H1 (cell line): ENCODE measurements around the gene OLAH. TPM values are rescaled to one million over a fixed set of nuclear protein-coding genes. Genes with fewer than 3 reads are reported as not detected.

Source experiments
- CTCF ChIA-PET: fragments of 300-600 bp; sonication (Branson Sonifier 250); formaldehyde crosslinking; loops from one replicate; lab custom pipeline; 2021; ENCODE audit not compliant: partially characterized antibody; lab: Charles Lee
- POLR2A ChIA-PET: fragments of 300-600 bp; sonication (Branson Sonifier 250); formaldehyde crosslinking; loops from one replicate; lab custom pipeline; 2021; ENCODE audit warnings: inconsistent platforms; ENCODE audit not compliant: partially characterized antibody; lab: Charles Lee
- DNase-seq, 2 experiments: peaks; one replicate each; pipeline versions ENCODE4 v3.0.0 to v3.0.0-alpha.2; 2010 to 2022; ENCODE audit warnings: low spot score in 2 of 2, low read depth in 1 of 2, mixed read lengths in 1 of 2
- FAIRE-seq: peaks from 2 replicates; lab custom pipeline; 2011; peaks lifted over from hg19 to GRCh38; lab: Jason Lieb, UNC
- H2AFZ ChIP-seq: 2 replicates; pipeline ENCODE4 v1.8.1; 2012; ENCODE audit warnings: low read length, inconsistent platforms
- H2AK5ac ChIP-seq: 2 replicates; pipeline ENCODE4 v1.6.1; 2013; ENCODE audit warnings: low read depth, low read length
- H2BK120ac ChIP-seq: replicated peaks from 2 replicates; pipeline ENCODE3; 2013; ENCODE audit warnings: low read depth, low read length, inconsistent platforms
- H2BK12ac ChIP-seq: 2 replicates; pipeline ENCODE4 v1.6.1; 2013; ENCODE audit warnings: low read depth, low read length
- H2BK15ac ChIP-seq: 2 replicates; pipeline ENCODE4 v1.6.1; 2013; ENCODE audit warnings: low read length
- H2BK20ac ChIP-seq: 2 replicates; pipeline ENCODE4 v1.6.1; 2013; ENCODE audit warnings: low read length
- H2BK5ac ChIP-seq: 2 replicates; pipeline ENCODE4 v1.6.1; 2013; ENCODE audit warnings: low read depth, low read length
- H3K14ac ChIP-seq: 2 replicates; pipeline ENCODE4 v1.6.1; 2013; ENCODE audit warnings: inconsistent platforms; ENCODE audit not compliant: insufficient read length
- H3K18ac ChIP-seq: 2 replicates; pipeline ENCODE4 v1.6.1; 2013; ENCODE audit warnings: low read length; ENCODE audit errors: extremely low read depth
- H3K23ac ChIP-seq: 2 replicates; pipeline ENCODE4 v1.6.1; 2013; ENCODE audit warnings: inconsistent platforms; ENCODE audit not compliant: insufficient read length
- H3K23me2 ChIP-seq: 2 replicates; pipeline ENCODE4 v1.6.1; 2013; ENCODE audit warnings: low read depth, low read length
- H3K27ac ChIP-seq: 2 replicates; pipeline ENCODE4 v1.6.1; 2011; ENCODE audit warnings: low read depth, low read length, inconsistent platforms
- H3K27me3 ChIP-seq, 4 experiments: replicated peaks in 1 of 4; 1 replicate in 1 of 4; 2 replicates in 3 of 4; pipeline versions ENCODE4 v1.6.1 to v1.8.1; 2011 to 2013; ENCODE audit warnings: low read length in 3 of 4, mild to moderate bottlenecking in 3 of 4, inconsistent platforms in 2 of 4, mixed read lengths in 2 of 4, moderate library complexity in 1 of 4; ENCODE audit not compliant: control insufficient read depth in 3 of 4, insufficient read depth in 3 of 4; ENCODE audit errors: extremely low read depth in 1 of 4
- H3K36me3 ChIP-seq, 4 experiments: 2 replicates each; pipeline versions ENCODE4 v1.6.1 to v1.8.1; 2011 to 2013; ENCODE audit warnings: mild to moderate bottlenecking in 4 of 4, low read length in 3 of 4, moderate library complexity in 2 of 4, control low read depth in 1 of 4, inconsistent platforms in 1 of 4; ENCODE audit not compliant: insufficient read depth in 4 of 4, control insufficient read depth in 2 of 4
- H3K4ac ChIP-seq: replicated peaks from 2 replicates; pipeline ENCODE3; 2013; ENCODE audit warnings: low read length, low read depth, mixed read lengths, inconsistent platforms; ENCODE audit not compliant: insufficient read length
- H3K4me1 ChIP-seq, 4 experiments: replicated peaks in 1 of 4; 1 replicate in 1 of 4; 2 replicates in 3 of 4; pipeline versions ENCODE4 v1.6.1 to v1.8.1; 2011 to 2013; ENCODE audit warnings: low read length in 3 of 4, inconsistent platforms in 2 of 4, mixed read lengths in 1 of 4; ENCODE audit not compliant: insufficient read depth in 4 of 4, control insufficient read depth in 3 of 4
- H3K4me2 ChIP-seq, 2 experiments: 2 replicates each; pipeline versions ENCODE4 v1.6.1 to v1.8.1; 2011 to 2013; ENCODE audit warnings: low read depth in 2 of 2, low read length in 2 of 2, control low read depth in 1 of 2, inconsistent platforms in 1 of 2, mild to moderate bottlenecking in 1 of 2; ENCODE audit not compliant: insufficient read depth in 1 of 2
- H3K4me3 ChIP-seq, 4 experiments: fragments of 200-600, 300-600 bp in 1 of 4; sonication (generic), shearing (Covaris generic), sonication (Bioruptor Twin) in 1 of 4; 2 replicates each; pipeline versions ENCODE4 v1.5.1 to v1.8.1; 2011 to 2016; ENCODE audit warnings: low read length in 4 of 4, low read depth in 3 of 4, control low read depth in 2 of 4, inconsistent platforms in 2 of 4, mild to moderate bottlenecking in 2 of 4, mixed read lengths in 1 of 4, moderate library complexity in 1 of 4; ENCODE audit not compliant: insufficient read depth in 2 of 4; ENCODE audit errors: extremely low read depth in 1 of 4
- H3K56ac ChIP-seq: replicated peaks from 2 replicates; pipeline ENCODE3; 2013; ENCODE audit warnings: low read depth, mild to moderate bottlenecking, mixed read lengths, low read length, inconsistent platforms; ENCODE audit not compliant: insufficient read length
- H3K79me1 ChIP-seq: 2 replicates; pipeline ENCODE4 v1.6.1; 2013; ENCODE audit warnings: low read depth, low read length, control low read depth
- H3K79me2 ChIP-seq, 2 experiments: 2 replicates each; pipeline versions ENCODE4 v1.6.1 to v1.8.1; 2012 to 2013; ENCODE audit warnings: low read length in 2 of 2, mild to moderate bottlenecking in 2 of 2, inconsistent platforms in 1 of 2; ENCODE audit not compliant: insufficient read depth in 2 of 2, control insufficient read depth in 1 of 2
- H3K9ac ChIP-seq, 4 experiments: replicated peaks in 1 of 4; 1 replicate in 1 of 4; 2 replicates in 3 of 4; pipeline versions ENCODE4 v1.6.1 to v1.8.1; 2011 to 2013; ENCODE audit warnings: low read depth in 3 of 4, low read length in 3 of 4, control low read depth in 2 of 4, mild to moderate bottlenecking in 2 of 4, moderate library complexity in 2 of 4, inconsistent platforms in 1 of 4; ENCODE audit errors: extremely low read depth in 1 of 4
- H3K9me3 ChIP-seq, 2 experiments: 2 replicates each; pipeline versions ENCODE4 v1.6.1 to v1.8.1; 2012 to 2013; ENCODE audit warnings: mild to moderate bottlenecking in 2 of 2, moderate library complexity in 2 of 2, control low read depth in 1 of 2, inconsistent platforms in 1 of 2, low read depth in 1 of 2, low read length in 1 of 2, mixed read lengths in 1 of 2; ENCODE audit not compliant: insufficient read depth in 2 of 2
- H4K20me1 ChIP-seq, 2 experiments: replicated peaks in 1 of 2; 2 replicates each; pipeline versions ENCODE3 to v1.8.1; 2011 to 2013; ENCODE audit warnings: inconsistent platforms in 2 of 2, low read length in 2 of 2, mild to moderate bottlenecking in 1 of 2; ENCODE audit not compliant: insufficient read depth in 2 of 2, control insufficient read depth in 1 of 2
- H4K5ac ChIP-seq: 2 replicates; pipeline ENCODE4 v1.6.1; 2013; ENCODE audit warnings: low read length, low read depth, mixed read lengths, inconsistent platforms; ENCODE audit not compliant: insufficient read length
- H4K8ac ChIP-seq: 2 replicates; pipeline ENCODE4 v1.8.0; 2013; ENCODE audit warnings: mild to moderate bottlenecking, moderate library complexity, low read length, inconsistent platforms; ENCODE audit not compliant: insufficient read depth; ENCODE audit errors: extremely low read depth
- H4K91ac ChIP-seq: replicated peaks from 2 replicates; pipeline ENCODE3; 2013; ENCODE audit warnings: low read length, mixed read lengths, inconsistent platforms; ENCODE audit not compliant: insufficient read length
- EGR1 ChIP-seq: IDR thresholded peaks from 2 replicates; pipeline ENCODE4 v1.6.1; 2011; ENCODE audit warnings: low read depth, low read length, borderline replicate concordance
- JUND ChIP-seq: IDR thresholded peaks from 2 replicates; pipeline ENCODE4 v1.6.1; 2011; ENCODE audit warnings: mild to moderate bottlenecking, improper control_type of control experiment, low read length
- MAFK ChIP-seq: IDR thresholded peaks from 2 replicates; pipeline ENCODE4 v1.6.1; 2012; ENCODE audit warnings: low read depth, mild to moderate bottlenecking, improper control_type of control experiment, low read length
- POLR2A ChIP-seq, 2 experiments: IDR thresholded peaks; 1 replicate in 1 of 2; 2 replicates in 1 of 2; pipeline ENCODE4 v1.6.1; 2011; ENCODE audit warnings: low read depth in 2 of 2, low read length in 2 of 2, mild to moderate bottlenecking in 2 of 2; ENCODE audit errors: control extremely low read depth in 1 of 2
- POLR2AphosphoS5 ChIP-seq: IDR thresholded peaks from 2 replicates; pipeline ENCODE4 v1.6.1; 2011; ENCODE audit warnings: low read depth, low read length
- RFX5 ChIP-seq: IDR thresholded peaks from 2 replicates; pipeline ENCODE4 v1.6.1; 2011; ENCODE audit warnings: low read depth, low read length, improper control_type of control experiment, borderline replicate concordance
- RNF2 ChIP-seq: fragments of 200-900, 300-1000 bp; sonication (generic); IDR thresholded peaks from 2 replicates; pipeline ENCODE4 v1.7.1; 2016; ENCODE audit warnings: borderline replicate concordance, low read depth, mild to moderate bottlenecking, antibody characterized with exemption, low read length; ENCODE audit not compliant: poor library complexity, severe bottlenecking; ENCODE audit errors: missing control alignments
- TCF12 ChIP-seq: IDR thresholded peaks from 2 replicates; pipeline ENCODE4 v1.6.1; 2011; ENCODE audit warnings: low read depth, mild to moderate bottlenecking, low read length
- YY1 ChIP-seq: IDR thresholded peaks from 2 replicates; pipeline ENCODE4 v1.6.1; 2011; ENCODE audit warnings: low read depth, mild to moderate bottlenecking, low read length
- WGBS, 2 experiments: shearing (Covaris generic) in 1 of 2; methylation state at CpG; one replicate each; pipeline versions ENCODE4 v1.1.6 to v1.1.7; 2013 to 2015; ENCODE audit warnings: low lambda C conversion rate in 2 of 2, mixed read lengths in 2 of 2, inconsistent platforms in 1 of 2, low coverage in 1 of 2, missing lambda C conversion rate in 1 of 2; ENCODE audit not compliant: insufficient replicate concordance in 2 of 2, insufficient coverage in 1 of 2, insufficient read length in 1 of 2; ENCODE audit errors: extremely low coverage in 1 of 2, missing lambda C conversion rate in 1 of 2; 5-methylcytosine and 5-hydroxymethylcytosine counted together
- polyA plus RNA-seq, 7 experiments: library from polyadenylated mRNA; depleted of rRNA in 3 of 7; stranded (reverse) in 5 of 7; unstranded in 2 of 7; fragments of >200 nt in 5 of 7; fragments of 200-250 nt in 2 of 7; gene quantifications; 1 replicate in 5 of 7; 2 replicates in 1 of 7; 4 replicates in 1 of 7; pipeline versions ENCODE4 v1.2.1 to v1.2.3, GENCODE V29; 2011 to 2013; ENCODE audit warnings: missing spikeins in 2 of 7, mixed read lengths in 2 of 7
- total RNA-seq: library from RNA; stranded (reverse); fragmentation: NEBNext Ultra II Directional; extraction: Animal tissue kit (Norgen Biotek cat#: 25700); gene quantifications from 2 replicates; pipeline ENCODE4 v1.2.1, GENCODE V29; 2021
- TF ChIP-seq, protein P1 (sequence below): IDR thresholded peaks from 2 replicates; pipeline ENCODE4 v1.6.1; 2012; ENCODE audit warnings: inconsistent platforms
- TF ChIP-seq, protein P2 (sequence below), 3 experiments: IDR thresholded peaks; 1 replicate in 2 of 3; 2 replicates in 1 of 3; pipeline versions ENCODE4 v1.5.1 to v1.6.1; 2011; ENCODE audit warnings: low read length in 3 of 3, mild to moderate bottlenecking in 3 of 3, inconsistent platforms in 2 of 3, low read depth in 1 of 3, moderate library complexity in 1 of 3; ENCODE audit not compliant: insufficient read depth in 1 of 3; ENCODE audit errors: control extremely low read depth in 1 of 3
- TF ChIP-seq, protein P3 (sequence below): IDR thresholded peaks from 2 replicates; pipeline ENCODE4 v1.6.1; 2012; ENCODE audit warnings: inconsistent platforms

The OLAH gene
- total and polyA plus RNA-seq, 2 of the 8 experiments (the other 6 are each of a cell fraction or from before 2014, with no cell fraction given), result not detected

DNA sequence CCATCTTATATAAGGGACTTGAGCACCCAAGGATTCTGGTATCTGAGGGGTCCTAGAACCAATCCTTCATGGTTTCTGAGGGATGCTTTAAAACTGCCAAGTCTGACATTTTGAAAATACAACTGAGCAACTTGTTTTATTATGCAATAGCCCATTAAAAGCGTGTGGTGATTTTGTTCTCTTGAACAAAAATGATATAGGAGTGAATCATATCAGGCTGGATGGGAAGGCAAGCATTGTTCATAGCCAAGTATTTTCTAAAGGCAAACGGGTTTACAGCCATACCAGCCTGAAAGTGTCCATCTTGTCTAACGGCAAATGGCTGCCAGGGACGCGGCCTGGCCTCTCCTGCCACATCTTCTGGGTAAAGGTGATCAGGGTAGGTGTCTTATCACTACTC is 76.8 kb downstream of the OLAH start:
- CTCF ChIA-PET, result no interaction called here
- Histone ChIP-seq H4K5ac (no peak overlapping the region), H4K91ac (no peak overlapping the region), H3K4ac (no peak overlapping the region), H2BK12ac (no peak overlapping the region), H3K9ac (no peak overlapping the region), H2BK15ac (no peak overlapping the region), H3K18ac (no peak overlapping the region), H3K36me3 (peaks cover 0 to 12% (median 7%) of the 10 kb centered on the region in 4 experiments; a peak in 4 of 8 replicates), H2AK5ac (no peak overlapping the region), H3K27ac (no peak overlapping the region), H3K27me3 (no peaks in the 10 kb centered on the region), H4K20me1 (no peaks in the 10 kb centered on the region), H3K4me3 (no peak overlapping the region), H3K23me2 (no peaks in the 10 kb centered on the region), H3K9me3 (no peaks in the 10 kb centered on the region), H3K79me2 (no peaks in the 10 kb centered on the region), H2BK5ac (no peak overlapping the region), H2BK120ac (no peak overlapping the region), H2AFZ (no peak overlapping the region), H3K56ac (no peak overlapping the region), H3K23ac (no peak overlapping the region), H3K4me1 (no peaks in the 10 kb centered on the region), H3K4me2 (no peak overlapping the region), H4K8ac (no peak overlapping the region), H3K79me1 (no peaks in the 10 kb centered on the region), H2BK20ac (no peak overlapping the region), H3K14ac (no peak overlapping the region)
- POLR2A ChIA-PET, result no interaction called here
- DNase-seq, result no peak
- WGBS, 2 experiments, result 86% methylated on average over 5 of the region's 5 CpGs; no CpG with 5 or more reads in 1 of the 2 experiments
- FAIRE-seq, result no peak
- TF ChIP-seq, protein P1, sequence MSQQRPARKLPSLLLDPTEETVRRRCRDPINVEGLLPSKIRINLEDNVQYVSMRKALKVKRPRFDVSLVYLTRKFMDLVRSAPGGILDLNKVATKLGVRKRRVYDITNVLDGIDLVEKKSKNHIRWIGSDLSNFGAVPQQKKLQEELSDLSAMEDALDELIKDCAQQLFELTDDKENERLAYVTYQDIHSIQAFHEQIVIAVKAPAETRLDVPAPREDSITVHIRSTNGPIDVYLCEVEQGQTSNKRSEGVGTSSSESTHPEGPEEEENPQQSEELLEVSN, result no peak
- TF ChIP-seq EGR1 (no peak), RNF2 (no peak), POLR2AphosphoS5 (no peak), MAFK (no peak), YY1 (no peak), RFX5 (no peak), TCF12 (no peak), POLR2A (IDR thresholded peaks at IDR 0.05; ENCODE audit: control extremely low read depth in 1 of 2, low read depth in 2 of 2, low read length in 2 of 2) (no peak), JUND (no peak)
- TF ChIP-seq, protein P2, sequence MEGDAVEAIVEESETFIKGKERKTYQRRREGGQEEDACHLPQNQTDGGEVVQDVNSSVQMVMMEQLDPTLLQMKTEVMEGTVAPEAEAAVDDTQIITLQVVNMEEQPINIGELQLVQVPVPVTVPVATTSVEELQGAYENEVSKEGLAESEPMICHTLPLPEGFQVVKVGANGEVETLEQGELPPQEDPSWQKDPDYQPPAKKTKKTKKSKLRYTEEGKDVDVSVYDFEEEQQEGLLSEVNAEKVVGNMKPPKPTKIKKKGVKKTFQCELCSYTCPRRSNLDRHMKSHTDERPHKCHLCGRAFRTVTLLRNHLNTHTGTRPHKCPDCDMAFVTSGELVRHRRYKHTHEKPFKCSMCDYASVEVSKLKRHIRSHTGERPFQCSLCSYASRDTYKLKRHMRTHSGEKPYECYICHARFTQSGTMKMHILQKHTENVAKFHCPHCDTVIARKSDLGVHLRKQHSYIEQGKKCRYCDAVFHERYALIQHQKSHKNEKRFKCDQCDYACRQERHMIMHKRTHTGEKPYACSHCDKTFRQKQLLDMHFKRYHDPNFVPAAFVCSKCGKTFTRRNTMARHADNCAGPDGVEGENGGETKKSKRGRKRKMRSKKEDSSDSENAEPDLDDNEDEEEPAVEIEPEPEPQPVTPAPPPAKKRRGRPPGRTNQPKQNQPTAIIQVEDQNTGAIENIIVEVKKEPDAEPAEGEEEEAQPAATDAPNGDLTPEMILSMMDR (IDR thresholded peaks at IDR 0.05; ENCODE audit: control extremely low read depth in 1 of 3, insufficient read depth in 1 of 3, low read depth in 1 of 3, low read length in 3 of 3), result no peak
- TF ChIP-seq, protein P3, sequence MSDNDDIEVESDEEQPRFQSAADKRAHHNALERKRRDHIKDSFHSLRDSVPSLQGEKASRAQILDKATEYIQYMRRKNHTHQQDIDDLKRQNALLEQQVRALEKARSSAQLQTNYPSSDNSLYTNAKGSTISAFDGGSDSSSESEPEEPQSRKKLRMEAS, result no peak
